Left lung (tissue), 10 donors: ENCODE measurements around the gene RPL28. TPM values are rescaled to one million over a fixed set of nuclear protein-coding genes. Genes with fewer than 3 reads are reported as not detected.

ENCODE experiments used
- ATAC-seq: fragments of 200-7000 bp; cut with Tn5 transposase; one replicate; pipeline ENCODE4 v1.9.1; 2020; ENCODE audit warnings: moderate library complexity
- DNase-seq, 4 donors: peaks; one replicate each; pipeline ENCODE4 v3.0.0-alpha.2; 2013 to 2020
- H3K27ac ChIP-seq, 2 donors: fragments of 200-600 bp; sonication (generic) in 1 of 2; one replicate each; pipeline versions ENCODE4 v1.5.0 to v1.8.0; 2020 to 2021
- H3K27me3 ChIP-seq, 2 donors: fragments of 200-600 bp; sonication (generic) in 1 of 2; one replicate each; pipeline versions ENCODE4 v1.5.0 to v1.8.0; 2020 to 2021
- H3K36me3 ChIP-seq, 2 donors: fragments of 200-600 bp; sonication (generic) in 1 of 2; one replicate each; pipeline versions ENCODE4 v1.5.0 to v1.8.0; 2020 to 2021
- H3K4me1 ChIP-seq, 2 donors: fragments of 200-600 bp; one replicate each; pipeline ENCODE4 v1.8.0; 2021
- H3K4me3 ChIP-seq, 2 donors: fragments of 200-600 bp; sonication (generic) in 1 of 2; one replicate each; pipeline versions ENCODE4 v1.5.0 to v1.8.0; 2020 to 2021; ENCODE audit warnings: mild to moderate bottlenecking in 1 of 2
- H3K9me3 ChIP-seq, 2 donors: fragments of 200-600 bp; sonication (generic) in 1 of 2; one replicate each; pipeline versions ENCODE4 v1.5.0 to v1.8.0; 2020 to 2021
- CTCF ChIP-seq, 2 donors: fragments of 200-600 bp; sonication (generic) in 1 of 2; IDR thresholded peaks; one replicate each; pipeline versions ENCODE4 v1.5.0 to v1.8.0; 2021; ENCODE audit warnings: antibody characterized with exemption in 2 of 2
- intact Hi-C, 2 donors: fragments of 100-400 bp; cut with DNase I; formaldehyde crosslinking; loops; one replicate each; pipeline versions ENCODE4 v1.11.2 to v1.14.2; 2022
- polyA plus RNA-seq, 6 donors: library from polyadenylated mRNA; unstranded; fragments of 120-200 nt; gene quantifications; one replicate each; pipeline ENCODE4 v1.2.1, GENCODE V29; 2013; ENCODE audit not compliant: insufficient read length in 6 of 6
- total RNA-seq, 2 donors: library from RNA; stranded (reverse); fragmentation: NEBNext Ultra II Directional; extraction: Animal tissue kit (Norgen Biotek cat#: 25700); gene quantifications; one replicate each; pipeline ENCODE4 v1.2.1, GENCODE V29; 2021
- donor health status: DM: no; HTN: yes; CAD: no.
- donor health status: DM: no; HTN: no; CAD: no.

Gene RPL28
- total and polyA plus RNA-seq, 8 donors = 1,216 to 1,774 (median 1,434) TPM

- peak in 1 of 4 donors; percentile 82 for DNase-seq
- H3K4me1 ChIP-seq = peaks cover 30 to 63% of the 10 kb centered on the region in 2 donors
- no peaks in the 10 kb centered on the region for H3K9me3 ChIP-seq
- H3K4me3 ChIP-seq = peak overlapping the region; percentile 86 to 91
- H3K27me3 ChIP-seq = no peaks in the 10 kb centered on the region
- no peak for TF ChIP-seq CTCF (IDR thresholded peaks at IDR 0.05)
- peak overlapping the region; percentile 96 to 97 for H3K27ac ChIP-seq
- H3K36me3 ChIP-seq = peaks cover 0 to 52% of the 10 kb centered on the region in 2 donors
- intact Hi-C loops = loop anchor here in 1 of 2 donors (10.0 kb wide), 1 partner anchor 82 kb away; no protein-coding TSS in a partner anchor
- ATAC-seq = no peak
These were observed 800 bp downstream of the RPL28 start for GRCh38 chr19:55386493-55386971.

- intact Hi-C loops = loop anchor here in 1 of 2 donors (10.0 kb wide), 1 partner anchor 83 kb away; no protein-coding TSS in a partner anchor
- Histone ChIP-seq H3K9me3 (no peaks in the 10 kb centered on the region), H3K27me3 (no peaks in the 10 kb centered on the region), H3K27ac (no peak overlapping the region), H3K36me3 (peaks cover 0 to 56% of the 10 kb centered on the region in 2 donors), H3K4me1 (peaks cover 30 to 60% of the 10 kb centered on the region in 2 donors), H3K4me3 (peak overlapping the region; percentile 86 to 91)
- TF ChIP-seq CTCF (IDR thresholded peaks at IDR 0.05) = no peak
- DNase-seq (no peak), ATAC-seq (no peak)
These were observed 2.2 kb downstream of the RPL28 start for GRCh38 chr19:55387736-55388497.

DNA sequence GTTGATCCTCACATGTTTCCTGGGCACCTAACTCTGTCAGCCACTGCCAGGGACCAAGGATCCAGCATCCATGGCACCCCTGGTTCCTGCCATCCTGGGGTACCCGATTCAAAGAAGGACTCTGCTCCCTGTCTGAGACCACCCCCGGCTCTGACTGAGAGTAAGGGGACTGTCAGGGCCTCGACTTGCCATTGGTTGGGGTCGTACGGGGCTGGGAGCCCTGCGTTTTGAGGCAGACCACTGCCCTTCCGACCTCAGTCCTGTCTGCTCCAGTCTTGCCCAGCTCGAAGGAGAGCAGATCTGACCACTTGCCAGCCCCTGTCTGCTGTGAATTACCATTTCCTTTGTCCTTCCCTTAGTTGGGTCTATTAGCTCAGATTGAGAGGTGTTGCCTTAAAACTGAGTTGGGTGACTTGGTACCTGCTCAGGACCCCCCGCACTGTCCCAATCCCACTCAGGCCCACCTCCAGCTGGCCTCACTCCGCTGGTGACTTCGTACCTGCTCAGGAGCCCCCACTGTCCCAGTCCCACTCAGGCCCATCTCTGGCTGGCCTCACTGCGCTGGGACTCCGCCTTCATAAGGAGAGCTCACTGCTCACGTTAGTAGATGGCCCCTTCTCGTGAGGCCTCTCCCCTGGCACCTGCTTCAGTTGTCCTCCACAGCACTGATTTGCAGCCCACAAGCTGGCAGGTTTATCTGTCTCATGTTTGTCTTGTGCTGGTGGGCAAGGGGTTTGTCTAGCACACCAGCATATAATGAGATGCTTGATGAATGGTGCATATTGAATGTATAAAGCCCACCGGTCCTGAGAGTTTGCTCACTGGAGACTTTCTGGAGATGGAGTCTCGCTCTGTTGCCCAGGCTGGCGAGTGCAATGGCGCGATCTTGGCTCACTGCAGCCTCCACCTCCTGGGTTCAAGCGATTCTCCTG, 3.9 kb downstream of the RPL28 start:
- no peak for ATAC-seq
- Histone ChIP-seq H3K36me3 (peaks cover 0 to 56% of the 10 kb centered on the region in 2 donors), H3K4me3 (no peak overlapping the region), H3K4me1 (peaks cover 25 to 48% of the 10 kb centered on the region in 2 donors), H3K27ac (no peak overlapping the region), H3K9me3 (no peaks in the 10 kb centered on the region), H3K27me3 (no peaks in the 10 kb centered on the region)
- no peak for TF ChIP-seq CTCF (IDR thresholded peaks at IDR 0.05)
- intact Hi-C loops = loop anchor here in 1 of 2 donors (10.0 kb wide), 1 partner anchor 85 kb away; no protein-coding TSS in a partner anchor
- no peak for DNase-seq

GRCh38 chr19:55390461-55390880, 4.7 kb downstream of the RPL28 start:
- peaks cover 0 to 56% of the 10 kb centered on the region in 2 donors for H3K36me3 ChIP-seq
- DNase-seq = no peak
- intact Hi-C loops = no loop called here
- no peaks in the 10 kb centered on the region for H3K9me3 ChIP-seq
- no peak for ATAC-seq
- no peaks in the 10 kb centered on the region for H3K27me3 ChIP-seq
- H3K27ac ChIP-seq = no peak overlapping the region
- no peak for TF ChIP-seq CTCF (IDR thresholded peaks at IDR 0.05)
- peaks cover 20 to 42% of the 10 kb centered on the region in 2 donors for H3K4me1 ChIP-seq
- H3K4me3 ChIP-seq = no peak overlapping the region
